OCI-LY3 (cell line): Measurements from ENCODE around the gene ABCC9.

Experiments
- H2AFZ ChIP-seq: fragments of 200-600, 300-600 bp; shearing (Covaris generic); 2 replicates; pipeline ENCODE4 v1.6.0; 2014; ENCODE audit warnings: antibody characterized with exemption, low read depth, low read length
- H3K27ac ChIP-seq: fragments of 200-600, 300-600 bp; sonication (generic); 2 replicates; pipeline ENCODE4 v1.5.1; 2014; ENCODE audit warnings: mild to moderate bottlenecking, low read length, moderate library complexity, mixed read lengths
- H3K27me3 ChIP-seq: fragments of 200-600, 300-600 bp; sonication (generic); 2 replicates; pipeline ENCODE4 v1.6.1; 2014; ENCODE audit warnings: low read depth, low read length, mixed read lengths
- H3K36me3 ChIP-seq: fragments of 200-600, 300-600 bp; sonication (generic); replicated peaks from 2 replicates; pipeline ENCODE3; 2014; ENCODE audit warnings: low read depth, low read length, mixed read lengths
- H3K4me1 ChIP-seq: fragments of 300-600, 200-600 bp; sonication (generic); 2 replicates; pipeline ENCODE4 v1.6.1; 2014; ENCODE audit warnings: low read length, mixed read lengths
- H3K4me2 ChIP-seq: fragments of 200-600, 300-600 bp; sonication (generic); 2 replicates; pipeline ENCODE4 v1.6.1; 2014; ENCODE audit warnings: low read length, mixed read lengths
- H3K4me3 ChIP-seq: fragments of 300-600, 200-600 bp; sonication (generic); 2 replicates; pipeline ENCODE4 v1.5.1; 2014; ENCODE audit warnings: antibody characterized with exemption, mild to moderate bottlenecking, low read length, moderate library complexity
- H3K79me2 ChIP-seq: fragments of 300-600, 200-600 bp; shearing (Covaris generic); 2 replicates; pipeline ENCODE4 v1.6.1; 2014; ENCODE audit warnings: mild to moderate bottlenecking, low read length, mixed read lengths
- H3K9ac ChIP-seq: fragments of 300-600, 200-600 bp; shearing (Covaris generic); 2 replicates; pipeline ENCODE4 v1.6.0; 2014; ENCODE audit warnings: mild to moderate bottlenecking, low read length, moderate library complexity
- H3K9me3 ChIP-seq: fragments of 200-600, 300-600 bp; shearing (Covaris generic); 2 replicates; pipeline ENCODE4 v1.6.1; 2014; ENCODE audit warnings: low read length, mixed read lengths; ENCODE audit not compliant: insufficient read depth
- H4K20me1 ChIP-seq: fragments of 200-600, 300-600 bp; sonication (generic); 2 replicates; pipeline ENCODE4 v1.6.1; 2016; ENCODE audit warnings: low read length, mixed read lengths; ENCODE audit not compliant: insufficient read depth
- CTCF ChIP-seq: fragments of 200-600, 300-600 bp; sonication (generic); IDR thresholded peaks from 2 replicates; pipeline ENCODE4 v1.5.1; 2014; ENCODE audit warnings: antibody characterized with exemption, low read length, low read depth
- EZH2phosphoT487 ChIP-seq: fragments of 200-600 bp; shearing (Covaris generic); IDR thresholded peaks from 2 replicates; pipeline ENCODE4 v1.6.1; 2018; ENCODE audit warnings: antibody characterized with exemption, mixed run types, low read depth

ABCC9 gene

GRCh38 chr12:21946983-21947382 lies 5.8 kb upstream of the ABCC9 start:
- H2AFZ ChIP-seq, result no peak overlapping the region
- no peaks in the 10 kb centered on the region for H3K79me2 ChIP-seq
- no peak for TF ChIP-seq EZH2phosphoT487
- TF ChIP-seq CTCF, result no peak
- no peaks in the 10 kb centered on the region for H3K9me3 ChIP-seq
- H3K9ac ChIP-seq, result no peak overlapping the region
- no peak overlapping the region for H3K4me3 ChIP-seq
- no peaks in the 10 kb centered on the region for H3K27me3 ChIP-seq
- no peaks in the 10 kb centered on the region for H4K20me1 ChIP-seq
- no peak overlapping the region for H3K4me2 ChIP-seq
- H3K36me3 ChIP-seq, result no peaks in the 10 kb centered on the region
- no peaks in the 10 kb centered on the region for H3K4me1 ChIP-seq
- H3K27ac ChIP-seq, result no peak overlapping the region

GRCh38 chr12:21945002-21945401 lies 3.8 kb upstream of the ABCC9 start:
- Histone ChIP-seq H3K4me2 (no peak overlapping the region), H3K36me3 (no peaks in the 10 kb centered on the region), H3K27ac (no peak overlapping the region), H2AFZ (no peak overlapping the region), H3K27me3 (no peaks in the 10 kb centered on the region), H4K20me1 (no peaks in the 10 kb centered on the region), H3K4me3 (no peak overlapping the region), H3K79me2 (no peaks in the 10 kb centered on the region), H3K9ac (no peak overlapping the region), H3K9me3 (no peaks in the 10 kb centered on the region), H3K4me1 (no peaks in the 10 kb centered on the region)
- TF ChIP-seq EZH2phosphoT487, result no peak
- TF ChIP-seq CTCF, result no peak

- Histone ChIP-seq H3K27ac (no peak overlapping the region), H4K20me1 (no peaks in the 10 kb centered on the region), H3K4me2 (no peak overlapping the region), H3K9me3 (no peaks in the 10 kb centered on the region), H3K4me3 (no peak overlapping the region), H3K9ac (no peak overlapping the region), H3K27me3 (no peaks in the 10 kb centered on the region), H2AFZ (no peak overlapping the region), H3K79me2 (no peaks in the 10 kb centered on the region), H3K4me1 (no peaks in the 10 kb centered on the region), H3K36me3 (no peaks in the 10 kb centered on the region)
- TF ChIP-seq CTCF (no peak), EZH2phosphoT487 (no peak)
Measured at GRCh38 chr12:21942377-21942703, 1.1 kb upstream of the ABCC9 start.

- no peak overlapping the region for H2AFZ ChIP-seq
- H3K79me2 ChIP-seq, result no peaks in the 10 kb centered on the region
- no peak overlapping the region for H3K9ac ChIP-seq
- no peaks in the 10 kb centered on the region for H3K4me1 ChIP-seq
- H3K4me3 ChIP-seq, result no peak overlapping the region
- no peaks in the 10 kb centered on the region for H3K36me3 ChIP-seq
- H3K27me3 ChIP-seq, result no peaks in the 10 kb centered on the region
- H3K9me3 ChIP-seq, result no peaks in the 10 kb centered on the region
- H3K27ac ChIP-seq, result no peak overlapping the region
- no peaks in the 10 kb centered on the region for H4K20me1 ChIP-seq
- H3K4me2 ChIP-seq, result no peak overlapping the region
- TF ChIP-seq EZH2phosphoT487, result no peak
- TF ChIP-seq CTCF, result no peak
Measured at GRCh38 chr12:21941506-21942376, 515 bp upstream of the ABCC9 start.
